ENCODE data around the gene TANC1.

The TANC1 gene

DNA sequence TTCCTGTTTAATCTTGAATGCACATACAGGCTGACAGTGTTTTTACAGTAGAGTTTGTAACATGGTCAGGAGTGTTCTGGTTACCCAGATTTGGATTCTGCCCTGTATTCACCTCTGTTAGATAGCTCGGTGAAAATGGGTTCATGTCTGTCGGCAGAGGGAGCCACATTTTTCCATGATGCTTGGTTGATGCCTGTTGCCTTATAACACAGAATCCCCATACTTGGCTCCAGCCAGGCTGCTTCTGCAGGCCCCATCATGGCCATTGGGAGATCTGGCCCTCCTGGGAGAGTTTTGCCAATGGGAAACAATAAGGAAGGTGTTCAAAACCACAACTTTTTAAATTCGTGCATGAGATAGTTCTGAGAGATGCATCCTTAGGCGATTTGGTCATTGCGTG, 240.0 kb downstream of the TANC1 start:
- TF ChIP-seq, protein P1, sequence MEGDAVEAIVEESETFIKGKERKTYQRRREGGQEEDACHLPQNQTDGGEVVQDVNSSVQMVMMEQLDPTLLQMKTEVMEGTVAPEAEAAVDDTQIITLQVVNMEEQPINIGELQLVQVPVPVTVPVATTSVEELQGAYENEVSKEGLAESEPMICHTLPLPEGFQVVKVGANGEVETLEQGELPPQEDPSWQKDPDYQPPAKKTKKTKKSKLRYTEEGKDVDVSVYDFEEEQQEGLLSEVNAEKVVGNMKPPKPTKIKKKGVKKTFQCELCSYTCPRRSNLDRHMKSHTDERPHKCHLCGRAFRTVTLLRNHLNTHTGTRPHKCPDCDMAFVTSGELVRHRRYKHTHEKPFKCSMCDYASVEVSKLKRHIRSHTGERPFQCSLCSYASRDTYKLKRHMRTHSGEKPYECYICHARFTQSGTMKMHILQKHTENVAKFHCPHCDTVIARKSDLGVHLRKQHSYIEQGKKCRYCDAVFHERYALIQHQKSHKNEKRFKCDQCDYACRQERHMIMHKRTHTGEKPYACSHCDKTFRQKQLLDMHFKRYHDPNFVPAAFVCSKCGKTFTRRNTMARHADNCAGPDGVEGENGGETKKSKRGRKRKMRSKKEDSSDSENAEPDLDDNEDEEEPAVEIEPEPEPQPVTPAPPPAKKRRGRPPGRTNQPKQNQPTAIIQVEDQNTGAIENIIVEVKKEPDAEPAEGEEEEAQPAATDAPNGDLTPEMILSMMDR (conservative IDR thresholded peaks at IDR 0.05) = 0 out of 2 replicates have a peak, but pooled peaks have one; percentile 10
- H3K27ac ChIP-seq = no peak overlapping the region

DNA sequence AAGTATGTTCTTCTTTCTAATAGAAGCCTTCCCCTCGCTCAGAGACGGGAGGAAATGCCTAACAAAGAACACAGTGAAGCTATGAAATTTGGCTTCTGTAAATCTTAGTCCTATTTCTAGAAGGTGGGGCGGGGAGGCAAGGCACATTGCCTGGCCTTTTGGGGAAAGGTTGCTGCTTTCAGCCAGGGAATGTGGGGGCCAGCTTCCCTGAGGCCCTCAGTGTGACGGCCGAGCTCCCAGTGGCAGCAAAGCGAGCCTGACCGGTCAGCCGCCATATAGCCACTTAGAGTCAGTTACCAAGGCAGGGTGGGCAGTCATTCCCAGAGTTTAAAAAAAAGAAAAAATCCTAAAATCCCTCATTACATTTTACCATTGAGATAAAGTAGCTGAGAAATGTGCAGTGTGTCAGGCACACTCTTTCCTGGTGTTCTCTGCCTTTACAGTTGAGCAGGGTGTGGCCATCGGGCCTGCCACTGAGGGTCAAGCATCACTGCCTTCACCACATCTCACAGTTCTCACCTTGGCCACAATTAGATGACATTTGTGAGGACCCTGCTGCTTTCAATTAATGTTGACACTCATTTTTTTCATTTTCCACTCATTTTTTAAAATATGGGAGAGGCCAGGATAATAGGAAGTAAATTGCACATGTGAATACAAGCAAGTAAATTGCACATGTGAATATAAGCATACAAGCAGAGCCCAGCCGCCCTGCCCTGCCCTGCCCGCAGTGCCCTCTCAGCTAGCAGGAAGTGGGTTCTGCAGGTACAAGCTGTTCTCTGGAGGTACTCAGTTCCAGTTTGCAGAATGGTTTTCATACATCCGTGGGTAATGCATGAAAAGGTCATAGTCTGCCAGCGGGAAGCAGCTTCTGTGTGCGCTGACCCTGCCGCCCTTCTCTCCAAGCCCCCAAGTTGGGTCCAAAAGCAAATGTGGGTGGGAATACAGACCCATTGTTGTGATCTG, 241.2 kb downstream of the TANC1 start:
- H3K27ac ChIP-seq = no peak overlapping the region
- TF ChIP-seq, protein P1 (conservative IDR thresholded peaks at IDR 0.05) = no peak

DNA sequence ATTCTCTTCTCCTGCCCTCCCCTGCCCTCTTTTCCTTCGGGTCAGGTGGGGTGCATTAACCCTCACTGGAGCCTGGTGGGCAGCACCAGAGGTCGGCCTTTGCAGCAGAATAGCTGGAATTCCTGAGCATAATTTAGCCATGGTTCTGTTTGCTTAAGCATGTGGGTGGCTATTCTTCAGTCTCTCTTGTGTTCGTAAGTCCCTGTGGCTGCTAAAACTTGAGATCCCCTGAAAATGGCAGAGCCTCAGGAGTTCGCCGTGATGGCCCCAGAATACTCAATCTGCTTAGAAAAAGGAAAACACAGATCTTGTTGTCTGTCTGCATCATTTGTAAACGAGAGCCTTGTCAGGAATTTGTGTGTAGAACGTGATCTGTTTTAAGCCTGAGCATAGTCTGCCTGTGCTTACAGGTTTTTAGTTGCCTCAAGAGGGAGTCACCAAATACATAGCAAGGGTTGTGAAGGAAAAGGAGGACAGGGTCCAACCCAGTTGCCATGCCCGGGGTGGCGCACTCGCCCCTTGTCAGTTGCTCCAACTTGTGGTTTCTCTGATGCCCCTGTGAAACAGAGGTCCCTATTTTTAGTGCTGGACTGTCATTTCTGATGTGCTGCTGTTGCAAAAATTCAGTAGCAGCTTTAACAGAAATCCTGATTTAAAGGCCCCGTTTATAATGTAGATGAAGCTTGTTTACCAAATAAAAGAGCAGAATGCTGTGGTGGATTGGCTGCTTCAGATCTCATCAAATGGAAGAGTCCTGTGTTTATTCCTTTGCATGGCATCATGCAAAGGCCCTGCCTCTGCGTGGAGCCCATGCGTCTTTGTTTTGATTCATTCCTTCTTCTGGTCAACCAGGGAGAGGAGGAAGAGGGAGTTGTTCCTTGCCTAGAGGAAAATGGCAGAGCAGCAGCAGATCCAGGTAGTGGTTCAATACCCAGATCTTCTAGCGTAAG, 243.3 kb downstream of the TANC1 start:
- H3K27ac ChIP-seq = no peak overlapping the region
- TF ChIP-seq, protein P1 (conservative IDR thresholded peaks at IDR 0.05) = no peak

DNA sequence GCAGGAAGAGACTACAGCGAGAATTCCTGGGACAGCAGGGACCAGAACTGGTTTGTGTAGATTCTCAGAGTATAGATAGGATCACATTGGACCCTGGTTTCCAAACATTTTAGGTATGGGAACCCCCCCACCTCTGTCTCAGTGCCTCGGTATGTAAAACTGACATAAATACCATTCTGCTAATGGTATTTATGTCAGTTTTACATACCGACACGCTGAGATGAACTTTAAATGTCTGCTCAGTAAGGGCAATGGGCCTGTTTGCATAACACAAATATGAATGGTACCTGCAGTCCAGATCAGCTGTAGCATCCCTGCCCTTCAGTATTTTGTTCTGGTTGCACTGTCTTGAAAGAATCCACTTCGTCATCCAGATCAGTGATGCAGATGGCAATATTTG, 244.9 kb downstream of the TANC1 start:
- no peak overlapping the region for H3K27ac ChIP-seq
- TF ChIP-seq, protein P1 (conservative IDR thresholded peaks at IDR 0.05) = no peak

DNA sequence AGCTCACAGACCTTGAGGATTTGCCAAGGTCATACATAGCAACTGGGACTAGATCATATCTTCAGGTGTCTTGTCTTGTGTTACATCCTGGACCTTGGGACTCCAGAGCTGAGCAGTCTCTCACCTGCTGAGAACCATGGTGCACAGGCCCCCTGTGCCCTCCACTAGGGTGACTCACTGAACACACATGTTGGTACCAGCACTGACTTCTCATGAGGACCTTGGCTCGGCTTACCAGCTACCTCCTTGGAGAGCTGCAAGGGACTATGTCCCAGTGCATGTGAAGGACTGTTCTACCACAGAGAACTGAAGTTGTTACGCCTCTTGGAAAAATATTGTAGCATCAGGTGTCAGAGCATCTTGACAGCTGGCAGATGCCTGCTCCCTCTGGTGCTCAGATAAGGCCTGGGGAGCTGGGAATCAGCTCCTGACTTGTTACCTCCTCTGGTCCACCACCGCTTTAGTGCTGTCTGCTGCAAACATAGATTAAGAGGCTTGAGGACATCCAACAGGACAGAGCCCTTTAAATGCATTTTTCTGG, 246.0 kb downstream of the TANC1 start:
- H3K27ac ChIP-seq = no peak overlapping the region
- TF ChIP-seq, protein P1 (conservative IDR thresholded peaks at IDR 0.05) = no peak

DNA sequence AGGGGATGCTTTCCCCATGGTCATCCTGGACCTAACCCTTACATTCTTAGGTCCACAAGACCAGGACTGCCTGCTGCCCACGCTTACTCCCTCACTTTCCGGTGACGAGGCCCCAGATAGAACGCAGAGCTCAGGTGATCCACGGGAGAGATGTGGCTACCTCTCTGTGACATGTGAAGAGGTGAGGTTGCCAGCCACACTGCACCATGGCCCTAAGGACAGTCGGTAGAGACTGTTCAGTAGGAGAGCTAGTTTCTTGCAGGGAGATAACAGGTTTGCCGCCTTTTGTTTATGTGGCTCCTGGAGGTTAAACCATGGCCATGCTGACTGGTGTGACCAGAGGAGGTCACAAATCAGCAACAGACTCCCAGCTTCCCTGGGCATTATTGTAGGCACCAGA, 246.7 kb downstream of the TANC1 start:
- H3K27ac ChIP-seq = no peak overlapping the region
- TF ChIP-seq, protein P1 (conservative IDR thresholded peaks at IDR 0.05) = no peak

DNA sequence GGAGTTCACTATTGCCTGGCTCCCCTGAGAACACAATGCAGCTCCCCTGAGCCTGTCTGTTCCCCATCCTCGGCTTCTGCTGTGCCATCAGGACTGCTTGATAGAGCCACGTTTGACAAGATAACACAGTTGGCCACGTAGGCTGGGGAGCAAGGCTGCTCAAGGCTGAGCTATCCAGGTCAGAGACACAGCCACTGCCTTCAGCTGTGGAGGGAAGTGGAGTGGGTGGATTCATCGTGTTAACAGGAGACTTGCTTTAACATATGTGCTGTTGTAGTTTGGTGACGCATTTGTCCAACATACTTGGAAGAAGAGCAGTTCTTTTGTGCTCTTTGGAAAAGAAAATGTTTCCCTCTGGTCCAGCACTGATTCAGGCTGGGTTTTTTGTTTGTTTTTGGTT, 249.2 kb downstream of the TANC1 start:
- TF ChIP-seq, protein P1 (conservative IDR thresholded peaks at IDR 0.05) = no peak
- no peak overlapping the region for H3K27ac ChIP-seq

Data from VCaP (cell line).